GM21390 (cell line): ENCODE measurements around the gene TTC8.
A peak's percentile ranks its signal among the peaks of the same experiment; 100 is the strongest.

Source experiments
- ATAC-seq: cut with Tn5 transposase; IDR thresholded peaks from one replicate; pipeline ENCODE4 v1.9.1; 2021; ENCODE audit not compliant: unreplicated experiment

TTC8 gene

DNA sequence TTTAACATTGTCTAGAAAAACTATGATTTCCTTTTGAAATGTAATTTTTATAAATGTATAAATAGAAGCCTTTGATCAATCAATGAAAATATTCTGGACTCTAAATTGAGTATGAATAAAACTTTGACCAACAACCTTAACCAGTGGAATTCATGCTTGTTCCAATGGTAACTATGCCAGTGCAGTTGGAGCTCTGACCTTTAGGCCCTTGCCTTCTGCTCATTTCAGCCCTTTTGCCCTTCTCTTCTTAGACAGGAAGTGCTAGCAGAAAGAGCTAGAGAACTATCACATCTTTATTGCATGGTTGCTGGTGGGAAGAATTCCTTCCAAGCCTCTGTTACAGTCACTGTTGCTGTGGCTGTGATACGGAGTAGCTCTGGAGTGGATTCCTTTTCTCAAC lies 39.7 kb downstream of the TTC8 start:
- ATAC-seq, result no peak

DNA sequence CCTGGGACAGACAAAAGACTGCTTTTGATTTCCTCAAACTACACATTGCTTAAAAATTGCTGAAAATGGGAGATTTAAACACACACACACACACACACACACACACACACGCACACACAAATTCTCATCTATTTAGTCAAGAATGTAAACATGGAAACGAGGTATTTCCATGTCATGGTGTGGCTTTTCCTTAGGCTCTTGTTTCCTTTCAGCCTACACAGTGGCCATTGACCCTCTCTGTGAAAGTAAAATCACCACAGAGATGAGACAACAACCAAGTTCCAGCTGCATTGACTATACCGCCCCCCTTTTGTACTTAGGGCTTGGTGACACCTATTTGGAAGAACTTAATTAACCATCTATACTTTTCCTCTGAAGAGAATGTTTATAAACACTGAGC lies 41.9 kb downstream of the TTC8 start:
- ATAC-seq, result no peak

DNA sequence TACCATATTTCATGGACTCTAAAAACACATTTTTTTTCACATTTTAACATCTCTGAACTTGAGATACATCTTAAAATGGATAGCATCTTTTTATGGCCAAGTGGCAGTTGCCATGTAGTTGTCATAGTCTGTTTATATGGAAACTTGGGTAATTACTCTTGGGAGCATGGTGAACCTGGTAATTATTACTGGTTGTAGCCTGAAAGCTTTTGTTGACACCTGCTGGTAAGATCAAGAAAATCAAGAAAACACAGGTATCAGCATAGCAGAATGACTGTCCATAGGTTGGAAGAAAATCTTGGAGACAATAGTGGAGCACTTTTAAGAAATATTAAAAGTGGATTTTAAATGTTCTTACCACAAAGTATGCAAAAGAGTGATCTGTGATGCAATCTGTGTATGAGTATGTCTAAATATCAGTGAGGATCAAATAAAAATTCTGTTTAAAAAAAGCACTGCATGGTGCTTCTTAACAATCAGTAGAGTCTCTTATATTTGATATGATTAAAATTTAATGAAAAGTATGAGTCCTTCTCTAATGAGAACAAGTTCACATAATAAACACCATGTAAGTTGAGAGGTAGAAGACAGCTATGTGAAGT lies 44.2 kb downstream of the TTC8 start:
- peak; percentile 75 for ATAC-seq

DNA sequence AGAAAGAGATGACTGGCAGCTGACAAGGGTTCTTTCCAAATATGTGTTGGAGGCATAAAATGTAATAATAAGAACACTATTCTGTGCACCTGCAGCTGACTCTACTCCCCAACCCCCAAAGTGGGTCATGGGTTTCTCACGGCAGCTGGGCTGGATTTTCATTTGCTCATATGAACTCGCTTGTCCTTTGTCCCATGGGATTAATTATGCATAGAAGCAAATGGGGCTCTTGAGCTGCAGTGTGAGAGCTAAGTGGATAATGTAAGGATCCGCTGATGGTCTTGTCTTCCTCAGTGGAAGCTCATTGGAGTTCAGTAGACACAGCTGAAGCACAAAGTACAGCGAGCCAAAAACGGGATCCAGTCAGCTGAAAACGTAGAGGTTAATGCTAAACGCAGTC lies 46.3 kb downstream of the TTC8 start:
- no peak for ATAC-seq

DNA sequence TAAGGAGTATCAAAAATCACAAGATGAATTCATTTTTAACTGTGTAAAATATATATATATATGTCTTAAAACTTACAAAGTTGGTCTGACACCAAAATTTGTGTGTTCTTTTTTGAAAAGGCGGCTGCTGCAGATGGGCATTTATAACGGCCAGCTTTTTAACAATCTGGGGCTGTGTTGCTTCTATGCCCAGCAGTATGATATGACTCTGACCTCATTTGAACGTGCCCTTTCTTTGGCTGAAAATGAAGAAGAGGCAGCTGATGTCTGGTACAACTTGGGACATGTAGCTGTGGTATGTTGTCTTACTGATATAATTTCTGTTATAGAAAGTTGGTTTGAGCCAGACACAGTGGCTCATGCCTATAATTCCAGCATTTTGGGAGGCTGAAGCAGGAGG lies 47.0 kb downstream of the TTC8 start:
- no peak for ATAC-seq

DNA sequence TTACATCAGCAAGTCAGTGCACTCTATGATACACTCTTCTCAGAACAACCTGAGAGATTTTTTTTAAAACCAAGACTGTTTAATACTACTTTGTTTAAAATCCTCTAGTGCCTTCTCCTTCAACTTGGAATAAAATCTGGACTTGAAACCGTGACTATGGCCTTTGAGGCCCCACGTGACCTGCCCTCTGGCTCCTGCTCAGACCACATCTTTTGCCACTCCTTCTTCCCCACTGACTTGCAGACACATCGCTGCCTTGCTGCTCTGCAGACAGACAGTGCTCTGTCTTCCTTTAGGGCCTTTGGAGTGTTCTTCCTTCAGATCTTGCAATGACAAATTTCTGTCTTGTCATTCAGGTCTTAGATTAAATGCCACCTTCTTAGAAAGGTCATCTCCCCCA lies 48.5 kb downstream of the TTC8 start:
- no peak for ATAC-seq

DNA sequence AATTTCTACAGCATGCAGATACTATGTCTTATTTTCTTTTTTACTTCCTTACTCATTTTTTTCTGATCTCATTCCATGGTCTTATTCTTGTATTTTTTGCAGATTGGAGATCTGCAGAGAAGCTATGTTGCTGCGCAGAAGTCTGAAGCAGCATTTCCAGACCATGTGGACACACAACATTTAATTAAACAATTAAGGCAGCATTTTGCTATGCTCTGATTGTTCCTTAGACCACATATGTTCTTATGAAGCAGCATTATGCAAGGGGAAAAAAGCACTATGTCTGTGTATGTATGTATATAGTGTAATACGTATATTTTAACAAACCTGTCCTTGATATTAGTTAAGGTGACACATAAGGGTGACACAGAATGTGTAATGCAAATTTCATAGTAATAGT lies 52.7 kb downstream of the TTC8 start:
- no peak for ATAC-seq

DNA sequence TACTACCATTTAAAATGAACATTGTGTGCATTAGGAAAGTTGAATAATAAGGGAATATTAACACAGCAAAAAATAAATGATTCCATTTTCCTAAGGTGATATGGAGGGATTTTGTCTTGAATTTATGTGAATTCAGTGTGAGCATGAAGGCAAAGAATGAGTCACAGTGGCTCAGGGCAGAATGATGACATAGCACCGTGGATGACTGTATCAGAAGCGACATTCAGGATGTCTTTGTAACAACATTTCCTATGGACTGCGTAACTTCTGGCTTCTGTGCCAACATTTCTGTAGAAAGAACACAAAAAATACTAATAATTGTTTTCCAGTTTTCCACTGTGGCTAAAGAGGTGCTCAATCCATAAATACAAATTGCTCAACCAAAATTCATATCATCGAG lies 54.6 kb downstream of the TTC8 start:
- ATAC-seq, result no peak

DNA sequence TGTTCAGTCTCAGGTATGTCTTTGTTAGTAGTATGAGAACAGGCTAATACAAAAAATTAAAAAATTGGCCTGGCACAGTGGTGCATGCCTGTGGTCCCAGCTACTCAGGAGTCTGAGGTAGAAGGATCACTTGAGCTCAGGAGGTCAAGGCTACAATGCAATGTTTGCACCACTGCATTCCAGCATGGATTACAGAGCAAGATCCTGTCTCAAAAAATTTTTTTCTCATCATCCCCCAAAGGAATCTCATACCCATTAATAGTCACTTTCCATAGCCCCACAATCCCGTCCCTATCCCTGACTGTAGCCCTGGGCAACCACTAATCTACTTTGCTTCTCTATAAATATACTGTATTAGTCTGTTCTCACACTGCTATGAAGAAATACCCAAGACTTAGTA lies 57.8 kb downstream of the TTC8 start:
- no peak for ATAC-seq

DNA sequence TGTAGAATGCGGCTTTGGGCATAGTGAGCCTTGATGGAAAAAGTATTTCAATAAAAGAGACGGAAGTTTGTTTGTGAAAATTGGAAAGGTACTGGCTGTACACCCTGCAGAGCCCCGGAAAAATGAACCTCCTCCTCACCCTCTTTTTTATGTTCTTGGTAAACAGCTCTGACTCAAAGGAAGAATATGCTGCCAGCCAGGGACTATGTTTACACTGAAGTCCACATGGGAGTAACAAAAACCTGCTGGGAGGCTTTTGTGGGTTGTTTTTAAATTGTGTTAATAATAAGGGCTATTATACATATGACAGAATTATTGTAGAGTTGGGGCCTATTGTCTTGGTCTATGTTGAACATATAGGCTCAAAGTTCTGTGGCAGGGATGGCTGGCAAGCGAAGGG lies 70.7 kb downstream of the TTC8 start:
- ATAC-seq, result no peak

DNA sequence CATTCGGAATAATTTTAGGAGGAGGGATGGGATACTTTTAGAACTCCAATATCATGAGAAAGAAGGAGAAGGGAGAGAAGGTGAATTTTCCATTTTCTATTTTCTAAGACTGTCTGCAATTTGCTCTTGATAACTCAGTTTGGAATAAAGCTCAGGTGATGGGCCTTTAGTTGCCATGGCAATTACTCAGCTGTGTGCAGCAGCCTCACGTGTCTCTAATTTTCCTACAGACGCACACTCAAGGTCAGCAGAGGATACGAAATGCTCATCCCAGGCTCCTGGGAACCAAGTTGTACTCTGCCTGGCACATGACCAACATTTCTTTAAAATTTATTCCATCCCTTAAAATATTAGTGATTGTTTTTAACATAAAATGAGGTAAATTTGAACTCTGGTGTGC lies 76.7 kb downstream of the TTC8 start:
- ATAC-seq, result no peak

DNA sequence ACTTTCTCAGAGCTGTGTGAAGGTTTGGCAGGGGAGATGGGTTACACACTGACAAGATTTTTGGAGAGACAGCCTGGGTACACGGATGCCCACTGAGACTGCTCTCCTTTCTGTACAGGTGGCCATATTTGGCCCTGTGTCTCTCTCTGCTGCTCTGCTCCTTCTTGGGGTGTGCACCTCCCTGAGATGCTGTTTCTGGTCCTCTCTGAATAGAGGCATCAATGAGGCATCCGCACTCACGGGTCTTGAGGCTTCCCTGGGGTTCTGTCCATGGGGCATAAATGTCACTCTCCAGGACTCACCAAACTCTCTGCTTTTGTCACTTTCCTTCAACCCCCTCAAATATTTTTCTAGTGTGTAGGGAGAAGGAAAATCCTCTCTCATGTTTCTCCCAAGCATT lies 77.5 kb downstream of the TTC8 start:
- ATAC-seq, result no peak

DNA sequence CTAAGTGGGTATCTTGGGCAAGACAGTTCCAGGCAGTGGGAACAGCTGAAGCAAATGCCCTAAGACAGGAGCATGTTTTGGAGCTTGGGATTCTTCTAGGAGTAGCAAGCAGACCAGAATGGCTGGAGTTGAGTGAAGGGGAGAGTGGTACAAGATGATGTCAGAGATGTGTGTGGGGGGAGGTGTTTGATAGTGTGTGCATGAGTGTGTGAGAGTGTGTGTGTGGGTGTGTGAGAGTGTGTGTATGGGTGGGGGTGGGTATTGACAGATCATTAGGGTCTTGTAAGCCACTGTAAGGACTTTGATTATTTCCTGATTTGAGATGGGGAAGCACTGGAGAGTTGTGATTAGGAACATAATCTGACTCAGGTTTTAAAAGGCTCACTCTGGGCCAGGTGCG lies 78.4 kb downstream of the TTC8 start:
- ATAC-seq, result no peak

DNA sequence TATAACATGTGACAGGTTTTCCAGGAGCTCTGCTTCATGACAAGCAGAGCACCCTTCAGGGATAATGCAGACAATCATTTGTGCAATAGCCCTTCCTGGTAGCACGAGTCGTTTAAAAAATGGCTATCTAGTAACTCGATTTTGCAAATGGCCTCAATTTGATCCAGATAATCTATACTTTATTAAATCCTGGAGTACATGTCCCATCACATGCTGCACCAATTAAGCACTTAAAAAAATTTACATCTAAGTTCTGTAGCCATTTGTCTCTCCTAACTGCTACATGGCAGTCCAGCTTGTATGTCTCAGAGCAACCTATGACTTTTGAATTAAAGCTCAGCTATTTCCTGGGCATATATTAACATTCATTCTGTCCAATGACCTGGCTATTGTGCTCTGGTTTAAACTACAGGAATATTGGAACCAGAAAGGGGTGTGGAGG lies 79.8 kb downstream of the TTC8 start:
- no peak for ATAC-seq

DNA sequence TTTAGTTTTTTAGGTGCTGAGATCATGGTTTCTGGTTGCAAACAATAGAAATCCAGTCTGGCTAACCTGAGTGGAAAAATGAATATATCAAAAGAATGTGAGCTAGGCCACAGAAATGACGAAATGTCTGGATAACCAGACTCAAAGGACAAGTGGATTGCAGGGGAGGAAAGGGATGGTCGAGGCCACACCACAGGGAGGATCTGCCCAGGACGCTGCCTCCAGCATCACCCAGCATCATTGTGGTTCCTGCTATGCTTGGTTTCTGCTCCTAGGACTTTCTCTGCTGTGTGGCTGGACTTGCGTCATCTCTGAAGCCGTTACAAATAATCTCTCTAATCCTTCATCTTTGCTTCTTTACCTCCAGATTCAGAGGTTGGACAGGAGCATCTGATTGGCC lies 80.4 kb downstream of the TTC8 start:
- ATAC-seq, result no peak

DNA sequence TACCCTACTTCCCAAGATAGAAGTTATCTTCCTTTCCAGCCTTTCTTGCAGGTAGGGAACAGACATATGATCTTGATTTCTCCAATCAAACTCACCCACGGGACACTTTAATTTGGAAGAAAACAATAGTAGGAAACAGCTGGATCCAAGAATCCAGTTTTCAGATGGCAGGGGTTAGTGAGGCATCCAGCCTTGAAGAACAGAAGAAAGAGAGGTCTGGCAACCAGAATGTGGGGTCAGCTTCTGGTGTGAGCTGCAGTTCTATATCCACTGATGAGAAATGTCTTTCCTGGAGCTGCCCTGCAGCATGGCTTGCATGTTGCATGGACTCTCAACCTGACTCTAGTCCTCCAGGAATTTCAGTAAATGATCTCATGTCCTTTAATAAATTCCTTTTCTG lies 83.8 kb downstream of the TTC8 start:
- no peak for ATAC-seq

DNA sequence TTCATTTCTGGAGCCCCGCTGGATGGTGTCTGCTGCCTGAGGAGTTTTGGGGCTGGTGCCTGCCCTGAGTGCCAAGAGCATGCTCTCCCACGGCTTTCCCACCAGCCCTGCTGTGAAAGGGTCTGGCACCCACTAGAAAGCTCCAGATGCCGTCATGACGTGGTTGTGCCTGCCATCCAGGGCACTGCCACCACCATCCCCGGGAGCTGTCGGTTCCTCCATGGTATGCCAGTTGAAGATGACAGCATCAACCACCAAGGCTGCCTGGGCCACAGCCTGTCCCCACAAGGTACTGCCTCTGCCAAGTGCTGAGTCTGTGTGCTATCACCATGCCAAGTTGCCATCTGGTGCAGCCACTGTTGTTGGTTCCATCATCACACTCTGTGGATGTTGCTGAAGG lies 85.9 kb downstream of the TTC8 start:
- ATAC-seq, result no peak

DNA sequence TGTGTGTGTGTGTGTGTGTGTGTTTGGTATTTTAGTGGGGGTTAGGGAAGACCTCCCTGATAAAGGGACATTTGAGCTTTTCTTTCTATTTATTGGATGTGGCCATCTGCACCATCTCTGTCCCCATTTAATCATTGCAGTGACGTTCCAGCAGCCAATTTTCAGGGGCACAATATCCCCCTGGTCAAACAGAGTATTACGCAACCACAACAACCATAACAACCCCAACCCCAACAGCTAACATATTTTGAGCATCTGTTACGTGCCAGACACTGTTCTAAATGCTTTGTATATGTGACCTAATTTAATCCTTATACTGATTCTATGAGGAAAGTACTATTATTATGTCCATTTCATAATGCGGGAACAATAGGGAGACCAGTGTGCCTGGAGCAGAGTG lies 87.4 kb downstream of the TTC8 start:
- no peak for ATAC-seq

DNA sequence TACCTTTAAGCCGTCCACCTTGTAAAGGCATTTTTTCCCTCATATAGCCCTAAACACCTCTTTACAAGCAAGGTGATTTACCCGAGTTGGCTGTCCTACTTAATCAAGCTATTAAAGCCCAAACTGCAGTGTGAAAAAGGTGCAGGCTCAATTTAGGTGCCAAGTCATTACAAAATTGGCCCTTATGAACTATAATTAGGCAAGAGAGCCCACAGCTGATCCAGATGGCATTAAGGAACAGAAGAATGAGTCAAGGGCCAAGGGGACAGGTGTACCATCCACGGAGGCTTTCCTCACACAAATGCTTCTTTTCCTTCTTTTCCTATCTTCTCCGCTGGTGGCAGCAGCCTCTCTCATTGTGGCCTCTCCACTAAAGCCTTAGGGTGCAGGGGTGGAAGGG lies 90.5 kb downstream of the TTC8 start:
- ATAC-seq, result no peak

DNA sequence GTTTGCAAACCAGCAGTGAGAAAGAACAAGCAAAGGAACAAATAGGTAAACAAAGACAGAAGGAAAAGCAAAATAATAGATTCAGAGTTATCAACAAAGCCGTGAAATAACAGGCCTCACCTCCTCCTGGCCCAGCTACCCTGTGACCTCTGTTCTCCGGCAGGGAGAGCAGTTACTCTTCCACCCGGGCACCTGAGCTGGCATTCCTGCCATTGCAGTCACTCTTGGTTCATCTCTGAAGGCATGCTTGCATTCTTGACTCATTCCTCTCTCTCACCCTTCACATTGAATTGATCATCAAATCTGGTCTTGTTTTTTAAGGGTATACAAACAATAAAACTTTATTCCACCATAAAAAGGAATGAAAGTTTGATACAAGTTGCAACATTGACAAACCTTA lies 95.1 kb downstream of the TTC8 start:
- ATAC-seq, result no peak
